H1 (cell line): Measurements from ENCODE around the gene THAP4. TPM values are rescaled to one million over a fixed set of nuclear protein-coding genes. Genes with fewer than 3 reads are reported as not detected.

Experiments used
- ASH2L ChIP-seq: fragments of 200-600, 300-600 bp; sonication (generic); IDR thresholded peaks from one replicate; pipeline ENCODE4 v1.7.1; 2017; ENCODE audit warnings: low read length
- ATF2 ChIP-seq: IDR thresholded peaks from 2 replicates; pipeline ENCODE4 v1.6.1; 2012; ENCODE audit warnings: low read length, inconsistent platforms
- BACH1 ChIP-seq: IDR thresholded peaks from 2 replicates; pipeline ENCODE4 v1.6.1; 2012; ENCODE audit warnings: low read length, improper control_type of control experiment
- CBX5 ChIP-seq: fragments of 300-800, 300-1000 bp; sonication (generic); IDR thresholded peaks from 2 replicates; pipeline ENCODE4 v1.7.1; 2016; ENCODE audit warnings: antibody characterized with exemption, low read length, low read depth
- CHD2 ChIP-seq: IDR thresholded peaks from 2 replicates; pipeline ENCODE4 v1.6.1; 2012; ENCODE audit warnings: low read length, improper control_type of control experiment
- EGR1 ChIP-seq: IDR thresholded peaks from 2 replicates; pipeline ENCODE4 v1.6.1; 2011; ENCODE audit warnings: low read depth, low read length, borderline replicate concordance
- EP300 ChIP-seq, 2 experiments: IDR thresholded peaks; 1 replicate in 1 of 2; 2 replicates in 1 of 2; pipeline ENCODE4 v1.6.1; 2011 to 2012; ENCODE audit warnings: low read depth in 2 of 2, low read length in 2 of 2, mild to moderate bottlenecking in 2 of 2, borderline replicate concordance in 1 of 2, inconsistent platforms in 1 of 2, moderate library complexity in 1 of 2
- JUN ChIP-seq: IDR thresholded peaks from 2 replicates; pipeline ENCODE4 v1.6.1; 2011; ENCODE audit warnings: low read depth, mild to moderate bottlenecking, improper control_type of control experiment, low read length
- KDM4A ChIP-seq: IDR thresholded peaks from one replicate; pipeline ENCODE4 v1.7.1; 2012; ENCODE audit warnings: low read depth, mild to moderate bottlenecking, moderate library complexity, low read length, inconsistent platforms; ENCODE audit not compliant: severe bottlenecking
- MAFK ChIP-seq: IDR thresholded peaks from 2 replicates; pipeline ENCODE4 v1.6.1; 2012; ENCODE audit warnings: low read depth, mild to moderate bottlenecking, improper control_type of control experiment, low read length
- PHF8 ChIP-seq: fragments of 200-600 bp; sonication (generic); conservative IDR thresholded peaks from 2 replicates; pipeline ENCODE4 v1.7.1; 2012; ENCODE audit warnings: low read depth, mild to moderate bottlenecking, inconsistent platforms, low read length, moderate library complexity
- POLR2A ChIP-seq, 2 experiments: IDR thresholded peaks; 1 replicate in 1 of 2; 2 replicates in 1 of 2; pipeline ENCODE4 v1.6.1; 2011; ENCODE audit warnings: low read depth in 2 of 2, low read length in 2 of 2, mild to moderate bottlenecking in 2 of 2; ENCODE audit errors: control extremely low read depth in 1 of 2
- POLR2AphosphoS5 ChIP-seq: IDR thresholded peaks from 2 replicates; pipeline ENCODE4 v1.6.1; 2011; ENCODE audit warnings: low read depth, low read length
- POU5F1 ChIP-seq: IDR thresholded peaks from 2 replicates; pipeline ENCODE4 v1.6.1; 2011; ENCODE audit warnings: low read depth, mild to moderate bottlenecking, low read length, moderate library complexity
- RBBP5 ChIP-seq: IDR thresholded peaks from 2 replicates; pipeline ENCODE4 v1.7.1; 2012; ENCODE audit warnings: low read depth, mild to moderate bottlenecking, inconsistent platforms, low read length, moderate library complexity, borderline replicate concordance
- RFX5 ChIP-seq: IDR thresholded peaks from 2 replicates; pipeline ENCODE4 v1.6.1; 2011; ENCODE audit warnings: low read depth, low read length, improper control_type of control experiment, borderline replicate concordance
- SAP30 ChIP-seq: fragments of 300-600 bp; sonication (generic); IDR thresholded peaks from 2 replicates; pipeline ENCODE4 v1.7.1; 2012; ENCODE audit warnings: low read length, moderate library complexity, mild to moderate bottlenecking, inconsistent platforms; ENCODE audit not compliant: insufficient read depth, insufficient replicate concordance
- SIN3A ChIP-seq, 2 experiments: IDR thresholded peaks in 1 of 2; conservative IDR thresholded peaks in 1 of 2; 2 replicates each; pipeline ENCODE4 v1.6.1; 2011 to 2012; ENCODE audit warnings: low read length in 2 of 2, improper control_type of control experiment in 1 of 2, low read depth in 1 of 2, mild to moderate bottlenecking in 1 of 2
- SP1 ChIP-seq: IDR thresholded peaks from 2 replicates; pipeline ENCODE4 v1.6.1; 2011; ENCODE audit warnings: low read depth, low read length
- SP2 ChIP-seq: IDR thresholded peaks from 2 replicates; pipeline ENCODE4 v1.6.1; 2012; ENCODE audit warnings: mild to moderate bottlenecking, low read length, inconsistent platforms
- SP4 ChIP-seq: IDR thresholded peaks from 2 replicates; pipeline ENCODE4 v1.6.1; 2012; ENCODE audit warnings: low read length, inconsistent platforms
- SUZ12 ChIP-seq: fragments of 200-600 bp; sonication (generic); IDR thresholded peaks from 2 replicates; pipeline ENCODE4 v1.6.1; 2012; ENCODE audit warnings: mild to moderate bottlenecking, inconsistent platforms, low read length, moderate library complexity, mixed read lengths
- polyA plus RNA-seq, 7 experiments: library from polyadenylated mRNA; depleted of rRNA in 3 of 7; stranded (reverse) in 5 of 7; unstranded in 2 of 7; fragments of >200 nt in 5 of 7; fragments of 200-250 nt in 2 of 7; gene quantifications; 1 replicate in 5 of 7; 2 replicates in 1 of 7; 4 replicates in 1 of 7; pipeline versions ENCODE4 v1.2.1 to v1.2.3, GENCODE V29; 2011 to 2013; ENCODE audit warnings: missing spikeins in 2 of 7, mixed read lengths in 2 of 7
- total RNA-seq: library from RNA; stranded (reverse); fragmentation: NEBNext Ultra II Directional; extraction: Animal tissue kit (Norgen Biotek cat#: 25700); gene quantifications from 2 replicates; pipeline ENCODE4 v1.2.1, GENCODE V29; 2021

Gene THAP4
- total and polyA plus RNA-seq, 2 of the 8 experiments (the other 6 are each of a cell fraction or from before 2014, with no cell fraction given), result 78.9 to 83.6 TPM

- TF ChIP-seq SAP30 (no peak), SP1 (peak; percentile 44; the same call in 1 of the 2 replicates), PHF8 (peak; percentile 41; the same call in 1 of the 2 replicates), ASH2L (peak; percentile 98), CHD2 (0 out of 2 replicates have a peak, but pooled peaks have one; percentile 31), EGR1 (peak; percentile 45; the same call in 1 of the 2 replicates), SP4 (no peak; the same call in 1 of the 2 replicates), KDM4A (peak; percentile 100), BACH1 (peak; percentile 61; the same call in 1 of the 2 replicates), MAFK (no peak), POLR2A (IDR thresholded peaks at IDR 0.05; ENCODE audit: control extremely low read depth in 1 of 2, low read depth in 2 of 2, low read length in 2 of 2) (peak; percentile 57 to 92), POLR2AphosphoS5 (peak; percentile 96), RFX5 (no peak), ATF2 (no peak), SIN3A (conservative IDR thresholded peaks at IDR 0.05 in 1 of 2, IDR thresholded peaks at IDR 0.05 in 1 of 2; ENCODE audit: low read depth in 1 of 2, low read length in 2 of 2) (peak; percentile 77 to 88; a peak in 2 of 4 replicates), SUZ12 (no peak), JUN (no peak), SP2 (no peak), POU5F1 (no peak), RBBP5 (no peak; the same call in 1 of the 2 replicates), CBX5 (no peak), EP300 (IDR thresholded peaks at IDR 0.05; ENCODE audit: borderline replicate concordance in 1 of 2, low read depth in 2 of 2, low read length in 2 of 2) (no peak; a peak in 1 of 3 replicates)
These were observed at the start of gene THAP4, which contains the start of gene ATG4B (continued) for GRCh38 chr2:241637018-241637794.
